HG02852 (cell line): Measurements from ENCODE around the gene CEND1.
A peak's percentile ranks its signal among the peaks of the same experiment; 100 is the strongest.
"Not testable (repeated sequence)": the region's sequence is repeated elsewhere in the genome, so short reads cannot be mapped to it uniquely, and the experiment has no call there.

ENCODE experiments used
- ATAC-seq: cut with Tn5 transposase; IDR thresholded peaks from one replicate; pipeline ENCODE4 v1.9.1; 2021; ENCODE audit warnings: mild to moderate bottlenecking, moderate library complexity; ENCODE audit not compliant: unreplicated experiment

The CEND1 gene

GRCh38 chr11:765025-765801 lies 24.7 kb downstream of the CEND1 start:
- ATAC-seq = no peak

GRCh38 chr11:764322-765024 lies 25.4 kb downstream of the CEND1 start:
- ATAC-seq = no peak

GRCh38 chr11:763549-764321 lies 26.2 kb downstream of the CEND1 start:
- ATAC-seq = no peak

GRCh38 chr11:763073-763463 lies 26.8 kb downstream of the CEND1 start:
- ATAC-seq = no peak

- no peak for ATAC-seq
These were observed 27.3 kb downstream of the CEND1 start for GRCh38 chr11:762421-763072.

- no peak for ATAC-seq
These were observed 28.3 kb downstream of the CEND1 start for GRCh38 chr11:761526-762108.

- no peak for ATAC-seq
These were observed 29.7 kb downstream of the CEND1 start for GRCh38 chr11:760236-760635.

GRCh38 chr11:749731-750130 lies 40.2 kb downstream of the CEND1 start:
- ATAC-seq = no peak

GRCh38 chr11:748007-748359 lies 41.9 kb downstream of the CEND1 start:
- peak; percentile 4 for ATAC-seq

GRCh38 chr11:747158-748006 lies 42.5 kb downstream of the CEND1 start, which contains the start of gene TALDO1:
TSS of gene TALDO1 (plus strand) at chr11:747464. CDS start at chr11:747482, 18 bp downstream.
- peak; percentile 92 for ATAC-seq

GRCh38 chr11:746289-747157 lies 43.4 kb downstream of the CEND1 start:
- ATAC-seq = peak; percentile 28

- no peak for ATAC-seq
These were observed 44.5 kb downstream of the CEND1 start for GRCh38 chr11:745428-745827.

GRCh38 chr11:742571-743201 lies 47.2 kb downstream of the CEND1 start:
- no peak for ATAC-seq

- no peak for ATAC-seq
These were observed 47.7 kb downstream of the CEND1 start for GRCh38 chr11:742156-742546.

GRCh38 chr11:737899-738298 lies 52.0 kb downstream of the CEND1 start:
- ATAC-seq = not testable (repeated sequence)

- ATAC-seq = no peak
These were observed 52.5 kb downstream of the CEND1 start for GRCh38 chr11:737366-737765.
